ENCODE measurements around the gene SH3BGRL2. TPM values are rescaled to one million over a fixed set of nuclear protein-coding genes. Genes with fewer than 3 reads are reported as not detected.

Gene SH3BGRL2
- total RNA-seq, 1 experiment from 2014 or later = 5.2 TPM

DNA sequence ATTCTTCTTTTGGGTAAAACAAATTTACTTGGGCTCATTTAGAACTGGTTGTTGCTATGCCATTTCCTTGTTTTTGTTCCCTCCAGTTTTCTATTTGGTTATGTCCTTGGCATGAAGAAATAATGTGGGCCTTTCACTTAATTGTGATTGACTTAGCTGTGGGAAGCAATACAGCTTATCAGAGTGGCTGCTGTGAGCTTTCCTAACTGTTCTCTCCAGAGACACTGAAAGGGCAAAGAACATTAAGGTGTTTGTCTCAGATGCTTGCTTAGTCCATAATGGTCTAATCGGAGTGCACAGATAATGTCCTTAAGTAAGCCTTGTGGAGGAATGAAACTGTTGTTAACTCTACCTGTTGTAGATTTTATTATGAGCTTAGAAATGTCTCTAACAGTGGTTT is 56.6 kb downstream of the SH3BGRL2 start:
- no peaks in the 10 kb centered on the region for H3K4me1 ChIP-seq (ENCODE audit: control insufficient read depth in 1 of 2, insufficient read depth in 2 of 2, low read length in 2 of 2)
- H4K20me1 ChIP-seq (ENCODE audit: insufficient read depth) = no peaks in the 10 kb centered on the region
- RAD21 ChIA-PET (ENCODE audit: low non-redundant PET in 1 of 2, low total read pairs in 2 of 2, uncharacterized antibody in 2 of 2, unreplicated experiment in 2 of 2) = no interaction called here
- no peak overlapping the region for H3K27ac ChIP-seq (ENCODE audit: low read depth, low read length)
- H3K9me2 ChIP-seq (ENCODE audit: insufficient read depth) = no peaks in the 10 kb centered on the region
- H3K9ac ChIP-seq (ENCODE audit: low read length) = no peak overlapping the region
- BruUV-seq (replicated peaks) = no TSS peak
- H3K4me2 ChIP-seq (ENCODE audit: low read length) = no peak overlapping the region
- H3K36me3 ChIP-seq (ENCODE audit: control insufficient read depth in 1 of 2, insufficient read depth in 2 of 2, low read length in 2 of 2) = no peaks in the 10 kb centered on the region
- POLR2A ChIA-PET = no interaction called here
- CTCF ChIA-PET = interaction anchor here (0.9 to 1.9 kb wide), 2 partner anchors 15 to 180 kb away, joined by 3 to 5 read pairs; no protein-coding TSS in a partner anchor
- intact Hi-C loops (cut with micrococcal nuclease) = no loop called here
- TF ChIP-seq POLR2A (IDR thresholded peaks at IDR 0.05; ENCODE audit: borderline replicate concordance, extremely low read depth, insufficient read depth, insufficient read length) (no peak), EZH2phosphoT487 (IDR thresholded peaks at IDR 0.05; ENCODE audit: borderline replicate concordance) (no peak), ZFX (IDR thresholded peaks at IDR 0.05) (no peak), RAD21 (IDR thresholded peaks at IDR 0.05; ENCODE audit: low read depth) (no peak), SRF (IDR thresholded peaks at IDR 0.05; ENCODE audit: low read depth) (no peak), CEBPB (IDR thresholded peaks at IDR 0.05; ENCODE audit: low read depth) (no peak), SP1 (IDR thresholded peaks at IDR 0.05; ENCODE audit: low read depth) (no peak), CBX3 (IDR thresholded peaks at IDR 0.05; ENCODE audit: low read depth) (no peak), ELF1 (IDR thresholded peaks at IDR 0.05; ENCODE audit: borderline replicate concordance, low read depth) (no peak), EZH2 (IDR thresholded peaks at IDR 0.05) (no peak), FOSL1 (IDR thresholded peaks at IDR 0.05; ENCODE audit: low read depth) (no peak), SIN3A (IDR thresholded peaks at IDR 0.05; ENCODE audit: low read depth) (no peak), EGR1 (IDR thresholded peaks at IDR 0.05; ENCODE audit: low read depth) (no peak), ZNF274 (IDR thresholded peaks at IDR 0.05; ENCODE audit: low read depth, low read length) (no peak), TCF7L2 (IDR thresholded peaks at IDR 0.05; ENCODE audit: borderline replicate concordance, extremely low read depth, insufficient read depth, insufficient read length) (no peak)
- TF ChIP-seq, protein P1, sequence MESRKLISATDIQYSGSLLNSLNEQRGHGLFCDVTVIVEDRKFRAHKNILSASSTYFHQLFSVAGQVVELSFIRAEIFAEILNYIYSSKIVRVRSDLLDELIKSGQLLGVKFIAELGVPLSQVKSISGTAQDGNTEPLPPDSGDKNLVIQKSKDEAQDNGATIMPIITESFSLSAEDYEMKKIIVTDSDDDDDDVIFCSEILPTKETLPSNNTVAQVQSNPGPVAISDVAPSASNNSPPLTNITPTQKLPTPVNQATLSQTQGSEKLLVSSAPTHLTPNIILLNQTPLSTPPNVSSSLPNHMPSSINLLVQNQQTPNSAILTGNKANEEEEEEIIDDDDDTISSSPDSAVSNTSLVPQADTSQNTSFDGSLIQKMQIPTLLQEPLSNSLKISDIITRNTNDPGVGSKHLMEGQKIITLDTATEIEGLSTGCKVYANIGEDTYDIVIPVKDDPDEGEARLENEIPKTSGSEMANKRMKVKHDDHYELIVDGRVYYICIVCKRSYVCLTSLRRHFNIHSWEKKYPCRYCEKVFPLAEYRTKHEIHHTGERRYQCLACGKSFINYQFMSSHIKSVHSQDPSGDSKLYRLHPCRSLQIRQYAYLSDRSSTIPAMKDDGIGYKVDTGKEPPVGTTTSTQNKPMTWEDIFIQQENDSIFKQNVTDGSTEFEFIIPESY (IDR thresholded peaks at IDR 0.05; ENCODE audit: extremely low read depth, insufficient replicate concordance, low read length) = no peak
- TF ChIP-seq, protein P2, sequence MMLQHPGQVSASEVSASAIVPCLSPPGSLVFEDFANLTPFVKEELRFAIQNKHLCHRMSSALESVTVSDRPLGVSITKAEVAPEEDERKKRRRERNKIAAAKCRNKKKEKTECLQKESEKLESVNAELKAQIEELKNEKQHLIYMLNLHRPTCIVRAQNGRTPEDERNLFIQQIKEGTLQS (IDR thresholded peaks at IDR 0.05) = no peak
- TF ChIP-seq, protein P3, sequence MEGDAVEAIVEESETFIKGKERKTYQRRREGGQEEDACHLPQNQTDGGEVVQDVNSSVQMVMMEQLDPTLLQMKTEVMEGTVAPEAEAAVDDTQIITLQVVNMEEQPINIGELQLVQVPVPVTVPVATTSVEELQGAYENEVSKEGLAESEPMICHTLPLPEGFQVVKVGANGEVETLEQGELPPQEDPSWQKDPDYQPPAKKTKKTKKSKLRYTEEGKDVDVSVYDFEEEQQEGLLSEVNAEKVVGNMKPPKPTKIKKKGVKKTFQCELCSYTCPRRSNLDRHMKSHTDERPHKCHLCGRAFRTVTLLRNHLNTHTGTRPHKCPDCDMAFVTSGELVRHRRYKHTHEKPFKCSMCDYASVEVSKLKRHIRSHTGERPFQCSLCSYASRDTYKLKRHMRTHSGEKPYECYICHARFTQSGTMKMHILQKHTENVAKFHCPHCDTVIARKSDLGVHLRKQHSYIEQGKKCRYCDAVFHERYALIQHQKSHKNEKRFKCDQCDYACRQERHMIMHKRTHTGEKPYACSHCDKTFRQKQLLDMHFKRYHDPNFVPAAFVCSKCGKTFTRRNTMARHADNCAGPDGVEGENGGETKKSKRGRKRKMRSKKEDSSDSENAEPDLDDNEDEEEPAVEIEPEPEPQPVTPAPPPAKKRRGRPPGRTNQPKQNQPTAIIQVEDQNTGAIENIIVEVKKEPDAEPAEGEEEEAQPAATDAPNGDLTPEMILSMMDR (IDR thresholded peaks at IDR 0.05 in 2 of 3, conservative IDR thresholded peaks at IDR 0.05 in 1 of 3; ENCODE audit: borderline replicate concordance in 1 of 3, insufficient read depth in 1 of 3, low read depth in 2 of 3, low read length in 2 of 3) = no peak
- TF ChIP-seq, protein P4, sequence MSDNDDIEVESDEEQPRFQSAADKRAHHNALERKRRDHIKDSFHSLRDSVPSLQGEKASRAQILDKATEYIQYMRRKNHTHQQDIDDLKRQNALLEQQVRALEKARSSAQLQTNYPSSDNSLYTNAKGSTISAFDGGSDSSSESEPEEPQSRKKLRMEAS (IDR thresholded peaks at IDR 0.05) = no peak
- TF ChIP-seq, protein P5, sequence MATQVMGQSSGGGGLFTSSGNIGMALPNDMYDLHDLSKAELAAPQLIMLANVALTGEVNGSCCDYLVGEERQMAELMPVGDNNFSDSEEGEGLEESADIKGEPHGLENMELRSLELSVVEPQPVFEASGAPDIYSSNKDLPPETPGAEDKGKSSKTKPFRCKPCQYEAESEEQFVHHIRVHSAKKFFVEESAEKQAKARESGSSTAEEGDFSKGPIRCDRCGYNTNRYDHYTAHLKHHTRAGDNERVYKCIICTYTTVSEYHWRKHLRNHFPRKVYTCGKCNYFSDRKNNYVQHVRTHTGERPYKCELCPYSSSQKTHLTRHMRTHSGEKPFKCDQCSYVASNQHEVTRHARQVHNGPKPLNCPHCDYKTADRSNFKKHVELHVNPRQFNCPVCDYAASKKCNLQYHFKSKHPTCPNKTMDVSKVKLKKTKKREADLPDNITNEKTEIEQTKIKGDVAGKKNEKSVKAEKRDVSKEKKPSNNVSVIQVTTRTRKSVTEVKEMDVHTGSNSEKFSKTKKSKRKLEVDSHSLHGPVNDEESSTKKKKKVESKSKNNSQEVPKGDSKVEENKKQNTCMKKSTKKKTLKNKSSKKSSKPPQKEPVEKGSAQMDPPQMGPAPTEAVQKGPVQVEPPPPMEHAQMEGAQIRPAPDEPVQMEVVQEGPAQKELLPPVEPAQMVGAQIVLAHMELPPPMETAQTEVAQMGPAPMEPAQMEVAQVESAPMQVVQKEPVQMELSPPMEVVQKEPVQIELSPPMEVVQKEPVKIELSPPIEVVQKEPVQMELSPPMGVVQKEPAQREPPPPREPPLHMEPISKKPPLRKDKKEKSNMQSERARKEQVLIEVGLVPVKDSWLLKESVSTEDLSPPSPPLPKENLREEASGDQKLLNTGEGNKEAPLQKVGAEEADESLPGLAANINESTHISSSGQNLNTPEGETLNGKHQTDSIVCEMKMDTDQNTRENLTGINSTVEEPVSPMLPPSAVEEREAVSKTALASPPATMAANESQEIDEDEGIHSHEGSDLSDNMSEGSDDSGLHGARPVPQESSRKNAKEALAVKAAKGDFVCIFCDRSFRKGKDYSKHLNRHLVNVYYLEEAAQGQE (IDR thresholded peaks at IDR 0.05; ENCODE audit: low read depth) = no peak
- no peak overlapping the region for H2AFZ ChIP-seq (ENCODE audit: low read depth, low read length, poor library complexity, severe bottlenecking)
- ATAC-seq (no peak), DNase-seq (ENCODE audit: low read depth, low spot score) (no peak)
- no peaks in the 10 kb centered on the region for H3K9me3 ChIP-seq (ENCODE audit: control insufficient read depth in 1 of 2, insufficient read depth in 1 of 2, low read depth in 1 of 2, low read length in 2 of 2)
- no peaks in the 10 kb centered on the region for H3K79me2 ChIP-seq (ENCODE audit: insufficient read depth, low read length)
- H3K4me3 ChIP-seq (replicated peaks in 1 of 2; ENCODE audit: low read depth in 1 of 2, low read length in 2 of 2) = no peak overlapping the region
- no peaks in the 10 kb centered on the region for H3K27me3 ChIP-seq (ENCODE audit: insufficient read depth, low read length)

All from HCT116 (cell line).